Urothelium cell line (cell line): ENCODE data around the gene RNF113A.
"Not testable (repeated sequence)": the region's sequence is repeated elsewhere in the genome, so short reads cannot be mapped to it uniquely, and the experiment has no call there.

Source experiments
- DNase-seq: peaks from one replicate; pipeline ENCODE4 v3.0.0; 2011; ENCODE audit warnings: low spot score, mixed read lengths
- FAIRE-seq: peaks from 2 replicates; lab custom pipeline; 2011; peaks lifted over from hg19 to GRCh38; lab: Jason Lieb, UNC

Gene RNF113A

GRCh38 chrX:119871599-119872395, at the start of gene RNF113A, which contains the start of gene NDUFA1:
TSS of gene RNF113A (minus strand) at chrX:119871733. CDS start at chrX:119871613, 120 bp downstream.
TSS of gene NDUFA1 (plus strand) at chrX:119871832. CDS start at chrX:119871912, 80 bp downstream.
- FAIRE-seq = no peak

GRCh38 chrX:119919835-119920585, 48.5 kb upstream of the RNF113A start:
- FAIRE-seq = no peak
- no peak for DNase-seq

More at GRCh38 chrX:119871599-119872395, at the start of gene RNF113A, which contains the start of gene NDUFA1:
- peak; percentile 70 for DNase-seq

- no peak for FAIRE-seq
- DNase-seq = no peak
These were observed 46.3 kb upstream of the RNF113A start for GRCh38 chrX:119917877-119918276.

DNA sequence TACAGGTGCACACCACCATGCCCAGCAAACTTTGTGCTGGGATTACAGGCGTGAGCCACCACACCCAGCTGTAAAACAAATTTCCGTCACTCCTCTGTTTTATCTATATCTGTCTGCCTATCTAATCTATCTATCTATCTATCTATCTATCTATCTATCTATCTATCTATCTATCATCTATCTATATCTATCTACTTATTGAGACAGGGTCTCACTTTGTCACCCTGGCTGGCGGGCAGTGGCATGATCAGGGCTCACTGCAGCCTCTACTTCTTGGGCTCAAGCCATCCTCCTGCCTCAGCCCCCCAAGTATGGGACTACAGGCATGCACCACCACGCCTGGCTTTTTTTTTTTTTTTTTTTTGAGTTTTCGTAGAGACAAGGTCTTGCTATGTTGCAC, 44.8 kb upstream of the RNF113A start:
- DNase-seq (no peak), FAIRE-seq (no peak)

DNA sequence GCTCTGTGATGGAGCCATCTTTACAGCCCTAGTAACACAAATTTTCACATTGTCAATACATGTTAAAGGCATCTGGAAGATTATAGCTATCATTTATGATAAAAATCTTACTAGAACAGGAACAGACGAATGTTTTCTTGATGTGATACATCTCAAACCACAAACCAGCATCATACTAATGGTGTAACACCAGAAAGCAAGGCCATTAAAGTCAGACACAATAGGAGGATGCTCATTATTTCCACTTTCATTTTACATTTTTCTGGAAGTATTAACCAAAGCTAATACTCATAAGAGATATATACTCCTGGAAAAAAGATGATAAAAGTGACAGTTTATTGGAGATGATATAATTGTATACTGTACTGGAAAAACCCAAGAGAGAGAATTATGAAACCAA, 29.4 kb upstream of the RNF113A start:
- no peak for FAIRE-seq
- DNase-seq = no peak

DNA sequence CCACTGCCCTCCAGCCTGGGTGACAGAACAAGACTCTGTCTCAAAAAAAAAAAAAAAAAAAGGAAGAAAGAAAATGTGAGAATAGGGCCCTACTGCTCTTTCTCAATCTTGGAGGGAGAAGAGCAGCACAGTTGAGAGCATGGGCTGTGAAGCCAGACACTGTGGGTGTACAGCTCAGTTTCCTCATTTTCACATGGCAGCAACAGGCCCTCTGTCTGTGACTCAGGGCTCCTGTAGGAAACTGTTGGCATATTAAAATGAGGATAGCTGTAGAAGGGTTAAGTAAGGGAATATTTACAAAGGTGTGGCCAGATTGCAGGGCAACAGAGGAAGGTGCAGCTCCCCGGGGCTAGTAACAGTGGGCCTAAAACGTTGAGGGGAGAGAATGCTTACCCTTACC, 27.6 kb upstream of the RNF113A start:
- FAIRE-seq = no peak

DNA sequence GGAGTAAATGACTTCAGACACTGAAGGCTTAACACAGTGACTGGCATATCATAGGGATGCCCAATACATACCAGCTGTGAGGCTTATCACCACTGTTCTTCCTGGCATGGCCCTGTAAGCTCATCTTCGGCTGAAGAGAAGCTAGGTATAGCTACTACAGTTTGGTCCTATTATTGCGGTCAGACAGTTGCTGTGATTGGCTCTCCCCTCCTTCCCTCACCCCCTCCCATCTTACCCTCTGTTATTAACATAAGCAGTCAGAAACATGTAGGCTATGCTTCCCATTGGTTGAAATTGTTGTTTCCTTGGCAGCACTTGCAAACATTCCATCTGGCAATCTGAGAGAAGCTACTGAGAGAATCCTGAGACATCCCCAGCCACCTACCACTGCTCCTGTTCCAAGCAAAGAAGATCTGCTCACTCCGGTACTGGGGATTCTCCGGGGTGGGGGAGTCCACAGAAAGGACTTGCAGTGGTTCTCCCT, 24.4 kb upstream of the RNF113A start, which contains the start of gene AKAP14:
Gene AKAP14, plus strand, starts transcription at position 51 of the 484 bp plus-strand sequence. CDS start 7,331 bp downstream, outside the sequence.
- FAIRE-seq = no peak
- DNase-seq = no peak

More for the DNA sequence above, 27.6 kb upstream of the RNF113A start:
- DNase-seq = no peak

- not testable (repeated sequence) for FAIRE-seq, DNase-seq
These were observed 20.6 kb upstream of the RNF113A start for GRCh38 chrX:119891961-119892692.

DNA sequence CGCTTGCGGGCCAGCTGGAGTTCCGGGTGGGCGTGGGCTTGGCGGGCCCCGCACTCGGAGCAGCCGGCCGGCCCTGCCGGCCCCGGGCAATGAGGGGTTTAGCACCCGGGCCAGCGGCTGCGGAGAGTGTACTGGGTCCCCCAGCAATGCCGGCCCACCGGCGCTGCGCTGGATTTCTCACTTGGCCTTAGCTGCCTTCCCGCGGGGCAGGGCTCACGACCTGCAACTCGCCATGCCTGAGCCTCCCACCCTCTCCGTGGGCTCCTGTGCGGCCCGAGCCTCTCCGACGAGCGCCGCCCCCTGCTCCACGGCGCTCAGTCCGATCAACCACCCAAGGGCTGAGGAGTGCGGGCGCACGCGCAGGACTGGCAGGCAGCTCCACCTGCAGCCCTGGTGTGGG, 19.1 kb upstream of the RNF113A start:
- FAIRE-seq, DNase-seq: not testable (repeated sequence)

DNA sequence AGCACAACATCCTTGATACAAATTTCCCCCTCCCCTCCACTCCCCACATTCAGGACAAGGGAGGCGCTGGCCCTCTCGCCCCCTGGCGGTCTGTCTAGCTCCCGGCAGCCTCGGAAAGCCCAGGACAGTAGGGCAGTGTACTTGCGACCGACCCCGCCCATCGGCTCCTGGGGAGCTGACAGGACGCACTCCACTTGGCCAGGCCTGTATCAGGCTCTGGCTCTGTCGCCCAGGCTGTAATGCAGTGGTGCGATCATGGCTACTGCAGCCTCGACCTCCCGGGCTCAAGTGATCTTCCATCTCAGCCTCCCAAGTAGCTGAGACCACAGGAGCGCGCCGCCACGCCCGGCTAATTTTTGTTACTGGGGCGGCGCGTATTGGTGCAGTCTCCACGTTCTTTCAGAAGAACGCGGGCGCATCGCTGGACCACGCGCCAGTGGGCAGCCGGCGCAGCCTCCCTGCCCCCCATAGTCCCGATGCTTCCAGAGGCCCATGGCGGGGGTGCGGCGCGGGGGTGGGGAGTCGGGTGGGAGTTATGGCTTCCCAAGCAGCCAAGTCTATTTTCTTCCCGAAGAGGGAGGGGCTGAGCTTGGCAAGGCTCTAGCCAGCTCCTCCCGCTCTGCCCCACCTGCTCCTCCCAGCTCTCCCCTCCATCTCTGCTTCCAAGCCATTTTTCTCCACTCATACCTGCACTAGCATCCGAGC, 16.3 kb upstream of the RNF113A start:
- no peak for FAIRE-seq
- DNase-seq = peak; percentile 67

DNA sequence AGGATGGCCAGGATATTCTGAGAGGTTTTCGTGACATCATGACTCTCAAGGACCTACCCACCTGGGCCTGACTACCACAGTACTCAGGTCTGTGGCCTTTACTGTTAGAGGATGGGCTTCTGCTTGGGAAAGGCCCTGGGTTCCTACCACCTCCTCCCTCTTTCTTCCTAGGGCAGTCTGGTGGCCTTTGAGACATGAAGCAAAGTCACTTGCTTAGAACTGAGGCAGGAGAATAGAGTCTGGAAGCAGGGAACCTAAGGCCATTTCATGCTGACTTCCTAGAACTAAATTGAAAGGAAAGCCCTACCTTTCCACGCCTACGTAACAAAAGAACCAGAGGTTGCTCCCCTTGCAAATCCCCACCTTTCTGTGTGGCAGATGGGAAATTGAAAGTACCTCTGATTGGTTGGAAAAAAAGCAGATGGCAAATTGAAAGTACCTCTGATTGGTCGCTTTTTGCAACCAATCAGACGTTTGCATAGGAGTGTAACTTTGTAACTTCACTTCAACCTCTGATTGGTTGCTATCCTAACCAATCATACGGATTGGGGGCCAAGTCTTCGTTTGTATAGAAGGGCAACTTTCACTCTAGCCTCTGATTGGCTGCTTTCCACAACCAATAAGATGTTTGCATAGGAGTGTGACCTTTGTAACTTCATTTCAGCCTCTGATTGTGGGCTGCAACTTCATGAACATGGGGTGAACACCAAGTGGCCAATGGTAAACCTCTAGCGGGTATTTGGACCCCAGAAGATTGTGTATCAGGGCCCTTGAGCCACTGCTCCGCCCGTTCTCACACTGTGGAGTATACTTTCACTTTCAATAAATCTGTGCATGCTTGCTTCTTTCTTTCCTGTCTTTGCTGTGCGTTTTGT, 14.3 kb upstream of the RNF113A start:
- DNase-seq (no peak), FAIRE-seq (no peak)

- FAIRE-seq (no peak), DNase-seq (peak; percentile 11)
These were observed 9.3 kb upstream of the RNF113A start for GRCh38 chrX:119880552-119881437.

DNA sequence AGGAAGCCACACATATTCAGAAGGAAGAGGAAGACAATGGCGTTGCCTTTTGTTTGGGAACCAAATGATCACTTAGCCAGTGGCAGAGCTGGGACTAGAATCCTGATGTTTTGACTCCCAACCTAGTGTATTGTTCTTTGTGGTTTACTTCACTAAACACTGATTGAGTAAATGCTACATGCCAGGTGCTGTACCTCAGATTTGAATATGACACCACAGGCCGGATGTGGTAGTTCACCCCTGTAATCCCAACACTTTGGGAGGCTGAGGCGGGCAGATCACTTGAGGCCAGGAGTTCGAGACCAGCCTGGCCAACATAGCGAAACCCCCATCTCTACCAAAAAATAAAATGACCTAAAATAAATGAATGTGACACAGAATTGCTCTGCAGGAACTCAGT, 8.5 kb upstream of the RNF113A start:
- FAIRE-seq (no peak), DNase-seq (no peak)

- no peak for DNase-seq
- no peak for FAIRE-seq
These were observed 7.2 kb upstream of the RNF113A start for GRCh38 chrX:119878740-119879139.

DNA sequence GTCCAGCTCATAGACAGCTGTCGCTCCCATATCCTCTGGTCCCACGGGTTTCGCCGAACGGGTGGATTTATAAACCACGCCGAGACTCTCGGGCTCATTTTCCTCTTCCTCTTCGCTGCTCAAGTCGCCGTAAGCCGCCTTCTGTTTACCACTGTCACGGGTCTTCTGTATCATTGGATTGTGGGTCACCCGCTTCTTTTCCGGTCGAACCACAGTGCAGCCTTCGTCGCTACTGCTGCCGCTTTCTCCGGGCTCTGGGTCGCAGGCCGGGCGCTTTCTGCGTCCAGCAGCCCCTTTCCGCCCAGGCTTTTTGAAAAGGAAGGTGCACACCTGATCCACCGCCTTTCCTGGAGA, 311 bp downstream of the RNF113A start:
- DNase-seq = no peak

GRCh38 chrX:119870626-119871131, 854 bp downstream of the RNF113A start:
- FAIRE-seq (no peak), DNase-seq (peak; percentile 2)

More for the DNA sequence above, 311 bp downstream of the RNF113A start:
- FAIRE-seq = no peak

- DNase-seq = no peak
- no peak for FAIRE-seq
These were observed 18.1 kb downstream of the RNF113A start for GRCh38 chrX:119853444-119853843.
